Right lobe of liver (tissue), 4 donors: ENCODE data around the gene NEMP2.

Experiments
- CTCF ChIP-seq, 4 donors: fragments of 200-600 bp in 3 of 4; fragments of 450-650 bp in 1 of 4; IDR thresholded peaks; one replicate each; pipeline versions ENCODE4 v1.5.1 to v1.8.0; 2016 to 2022; ENCODE audit warnings: antibody characterized with exemption in 4 of 4, mild to moderate bottlenecking in 2 of 4
- POLR2A ChIP-seq: fragments of 450-650 bp; IDR thresholded peaks from one replicate; pipeline ENCODE4 v1.6.1; 2017; ENCODE audit warnings: antibody characterized with exemption, mild to moderate bottlenecking
- donor health status: DM: no; HTN: no; CAD: no.
- donor health status: DM: no; HTN: no; CAD: no.
- donor health status: DM: no; HTN: yes; CAD: no.

GRCh38 chr2:190460487-190460886 lies 74.0 kb downstream of the NEMP2 start:
- TF ChIP-seq CTCF (IDR thresholded peaks at IDR 0.05) (no peak), POLR2A (no peak)
